Natural killer cell (primary cell): Measurements from ENCODE around the gene UST. TPM values are rescaled to one million over a fixed set of nuclear protein-coding genes. Genes with fewer than 3 reads are reported as not detected.
A peak's percentile ranks its signal among the peaks of the same experiment; 100 is the strongest.
"Not testable (repeated sequence)": the region's sequence is repeated elsewhere in the genome, so short reads cannot be mapped to it uniquely, and the experiment has no call there.

Source experiments
- ATAC-seq, 3 donors: fragments of 150-1000 bp in 2 of 3; fragments of 200-7000 bp in 1 of 3; cut with Tn5 transposase; 1 replicate in 1 of 3; 2 replicates in 2 of 3; pipeline ENCODE4 v1.10.0; 2021; ENCODE audit warnings: mild to moderate bottlenecking in 2 of 3, moderate library complexity in 2 of 3
- DNase-seq, 2 donors: peaks; one replicate each; pipeline versions ENCODE4 v3.0.0 to v3.0.0-alpha.2; 2013 to 2021; ENCODE audit warnings: mixed read lengths in 1 of 2
- H3K27ac ChIP-seq: one replicate; pipeline ENCODE4 v1.5.1; 2013; ENCODE audit warnings: mild to moderate bottlenecking, low read length
- H3K27me3 ChIP-seq: one replicate; pipeline ENCODE4 v1.6.1; 2013; ENCODE audit warnings: low read length; ENCODE audit not compliant: control insufficient read depth, insufficient read depth
- H3K36me3 ChIP-seq: one replicate; pipeline ENCODE4 v1.6.1; 2013; ENCODE audit warnings: low read length; ENCODE audit not compliant: control insufficient read depth, insufficient read depth
- H3K4me1 ChIP-seq: one replicate; pipeline ENCODE4 v1.6.1; 2013; ENCODE audit warnings: low read length; ENCODE audit not compliant: control insufficient read depth, insufficient read depth
- H3K4me3 ChIP-seq: one replicate; pipeline ENCODE4 v1.5.1; 2013; ENCODE audit warnings: low read length
- H3K9me3 ChIP-seq: one replicate; pipeline ENCODE4 v1.6.1; 2013; ENCODE audit warnings: low read length; ENCODE audit not compliant: control insufficient read depth, insufficient read depth
- H3K27ac Mint-ChIP-seq, 2 donors: one replicate each; pipeline ENCODE4 v1.8.0; 2022; ENCODE audit warnings: mild to moderate bottlenecking in 2 of 2, mixed read lengths in 2 of 2, moderate library complexity in 1 of 2
- H3K27me3 Mint-ChIP-seq, 2 donors: one replicate each; pipeline ENCODE4 v1.8.0; 2022; ENCODE audit warnings: low read depth in 2 of 2, mixed read lengths in 2 of 2
- H3K36me3 Mint-ChIP-seq: one replicate; pipeline ENCODE4 v1.8.0; 2022; ENCODE audit warnings: mixed read lengths
- H3K4me1 Mint-ChIP-seq, 2 donors: one replicate each; pipeline ENCODE4 v1.8.0; 2022; ENCODE audit warnings: mixed read lengths in 2 of 2
- H3K4me3 Mint-ChIP-seq: one replicate; pipeline ENCODE4 v1.8.0; 2022; ENCODE audit warnings: mild to moderate bottlenecking, moderate library complexity, mixed read lengths
- H3K9me3 Mint-ChIP-seq, 2 donors: one replicate each; pipeline ENCODE4 v1.8.0; 2022; ENCODE audit warnings: mixed read lengths in 2 of 2
- WGBS: methylation state at CpG from one replicate; pipeline ENCODE4 v1.1.7; 2013; ENCODE audit warnings: missing lambda C conversion rate; ENCODE audit not compliant: insufficient coverage; 5-methylcytosine and 5-hydroxymethylcytosine counted together
- intact Hi-C: fragments of 100-400 bp; cut with micrococcal nuclease; formaldehyde crosslinking; loops from one replicate; pipeline ENCODE4 v1.14.2; 2022
- total RNA-seq, 4 donors: library from RNA; stranded (reverse); fragments of 120-200 nt in 1 of 4; gene quantifications; one replicate each; pipeline versions ENCODE4 v1.2.3 to v1.2.4, GENCODE V29; 2013 to 2022
- TF ChIP-seq, protein P1 (sequence below): fragments of 200-600 bp; IDR thresholded peaks from one replicate; pipeline ENCODE4 v1.8.0; 2022; ENCODE audit warnings: antibody characterized with exemption

UST gene
- total RNA-seq, 3 donors from 2014 or later (not counting 1 experiment from before 2014, with no cell fraction given) = 6.3 to 11.9 (median 10.6) TPM

DNA sequence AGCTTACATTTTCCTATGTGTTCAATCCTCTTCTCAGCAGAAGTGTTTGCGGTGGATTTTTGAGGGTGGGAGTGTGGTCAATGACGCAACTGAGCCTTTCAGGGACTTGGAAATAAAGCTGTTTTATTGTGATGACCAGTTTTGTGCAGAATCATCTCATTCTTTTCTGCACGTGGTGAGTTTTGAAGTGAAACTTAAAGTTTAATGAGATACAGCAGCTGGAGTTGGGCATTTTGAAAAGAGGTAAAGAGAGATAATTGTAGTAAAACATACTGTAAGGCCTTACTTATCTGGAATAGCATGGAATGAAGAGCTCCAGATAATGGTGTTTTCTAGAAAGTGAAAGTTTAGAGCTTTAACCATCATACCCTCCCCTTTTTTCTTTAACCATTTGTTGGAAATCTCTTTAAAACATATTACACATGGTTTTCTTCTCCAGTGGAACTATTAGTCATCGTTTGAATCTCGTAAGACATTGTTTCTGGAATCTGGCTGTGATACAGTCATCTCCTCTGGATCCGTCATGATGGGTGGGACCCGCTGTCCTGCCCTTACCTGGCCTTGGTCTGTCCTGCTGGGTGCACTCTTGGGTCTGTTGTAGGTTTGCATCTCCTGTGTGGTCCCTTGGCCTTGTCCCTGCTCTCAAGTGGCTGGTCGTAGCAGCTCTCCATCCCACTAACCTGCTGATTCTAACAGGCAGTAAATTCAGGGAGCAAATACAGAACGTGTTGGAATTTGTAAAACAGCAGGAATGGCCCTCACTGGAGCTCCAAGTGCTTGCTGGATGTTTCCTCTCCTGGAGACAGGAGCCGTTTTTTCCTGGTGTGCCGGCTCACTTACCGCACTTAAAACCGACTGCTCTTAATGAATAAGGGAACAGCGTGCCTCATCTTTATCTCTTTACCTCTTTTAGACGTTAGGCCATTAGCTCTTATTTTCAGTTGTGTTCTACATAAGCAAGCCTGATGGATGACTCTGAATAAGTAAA lies 29.8 kb downstream of the UST start:
- DNase-seq = no peak

DNA sequence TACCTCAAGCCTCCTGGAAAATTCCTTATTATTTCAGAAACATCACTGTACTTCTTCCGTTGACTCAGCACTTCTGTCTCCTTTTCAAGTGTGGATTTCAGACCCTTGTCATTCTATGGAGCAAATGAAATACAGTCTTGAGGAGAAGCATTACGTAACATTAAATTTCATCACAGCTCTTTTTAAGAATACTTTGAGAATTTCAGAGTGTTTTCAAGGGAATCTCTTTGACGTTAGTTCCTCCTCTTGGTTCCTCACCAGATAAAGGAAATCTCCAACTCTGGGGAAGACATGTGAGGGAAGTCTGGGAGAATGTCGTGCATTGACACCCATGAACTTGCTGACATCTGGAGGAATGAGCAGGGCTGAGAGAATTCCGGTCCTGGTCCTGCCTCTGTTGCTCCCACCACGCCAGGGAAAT lies 32.3 kb downstream of the UST start:
- intact Hi-C loops = no loop called here
- WGBS = 98% methylated on average over 4 of the region's 6 CpGs
- H3K27ac Mint-ChIP-seq = no peak overlapping the region
- peaks cover 32 to 40% of the 10 kb centered on the region in 2 donors for H3K4me1 Mint-ChIP-seq
- no peaks in the 10 kb centered on the region for H3K27me3 Mint-ChIP-seq
- Histone ChIP-seq H3K4me1 (peaks cover 17% of the 10 kb centered on the region), H3K4me3 (no peak overlapping the region), H3K27ac (no peak overlapping the region), H3K36me3 (no peaks in the 10 kb centered on the region), H3K9me3 (no peaks in the 10 kb centered on the region), H3K27me3 (no peaks in the 10 kb centered on the region)
- TF ChIP-seq, protein P1, sequence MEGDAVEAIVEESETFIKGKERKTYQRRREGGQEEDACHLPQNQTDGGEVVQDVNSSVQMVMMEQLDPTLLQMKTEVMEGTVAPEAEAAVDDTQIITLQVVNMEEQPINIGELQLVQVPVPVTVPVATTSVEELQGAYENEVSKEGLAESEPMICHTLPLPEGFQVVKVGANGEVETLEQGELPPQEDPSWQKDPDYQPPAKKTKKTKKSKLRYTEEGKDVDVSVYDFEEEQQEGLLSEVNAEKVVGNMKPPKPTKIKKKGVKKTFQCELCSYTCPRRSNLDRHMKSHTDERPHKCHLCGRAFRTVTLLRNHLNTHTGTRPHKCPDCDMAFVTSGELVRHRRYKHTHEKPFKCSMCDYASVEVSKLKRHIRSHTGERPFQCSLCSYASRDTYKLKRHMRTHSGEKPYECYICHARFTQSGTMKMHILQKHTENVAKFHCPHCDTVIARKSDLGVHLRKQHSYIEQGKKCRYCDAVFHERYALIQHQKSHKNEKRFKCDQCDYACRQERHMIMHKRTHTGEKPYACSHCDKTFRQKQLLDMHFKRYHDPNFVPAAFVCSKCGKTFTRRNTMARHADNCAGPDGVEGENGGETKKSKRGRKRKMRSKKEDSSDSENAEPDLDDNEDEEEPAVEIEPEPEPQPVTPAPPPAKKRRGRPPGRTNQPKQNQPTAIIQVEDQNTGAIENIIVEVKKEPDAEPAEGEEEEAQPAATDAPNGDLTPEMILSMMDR = no peak
- no peak overlapping the region for H3K4me3 Mint-ChIP-seq
- no peak for ATAC-seq
- no peaks in the 10 kb centered on the region for H3K9me3 Mint-ChIP-seq
- DNase-seq = no peak
- H3K36me3 Mint-ChIP-seq = no peaks in the 10 kb centered on the region

More for the DNA sequence above, 29.8 kb downstream of the UST start:
- Histone ChIP-seq H3K27ac (no peak overlapping the region), H3K36me3 (no peaks in the 10 kb centered on the region), H3K4me3 (no peak overlapping the region), H3K27me3 (no peaks in the 10 kb centered on the region), H3K4me1 (peaks cover 21% of the 10 kb centered on the region), H3K9me3 (no peaks in the 10 kb centered on the region)
- no peaks in the 10 kb centered on the region for H3K9me3 Mint-ChIP-seq
- peak overlapping the region; percentile 37 to 84 for H3K27ac Mint-ChIP-seq
- no peaks in the 10 kb centered on the region for H3K36me3 Mint-ChIP-seq
- H3K4me3 Mint-ChIP-seq = peak overlapping the region; percentile 43
- peaks cover 36 to 42% of the 10 kb centered on the region in 2 donors for H3K4me1 Mint-ChIP-seq
- ATAC-seq = no peak
- TF ChIP-seq, protein P1 = no peak
- no peaks in the 10 kb centered on the region for H3K27me3 Mint-ChIP-seq
- intact Hi-C loops = no loop called here
- 83% methylated on average over 14 of the region's 15 CpGs for WGBS

DNA sequence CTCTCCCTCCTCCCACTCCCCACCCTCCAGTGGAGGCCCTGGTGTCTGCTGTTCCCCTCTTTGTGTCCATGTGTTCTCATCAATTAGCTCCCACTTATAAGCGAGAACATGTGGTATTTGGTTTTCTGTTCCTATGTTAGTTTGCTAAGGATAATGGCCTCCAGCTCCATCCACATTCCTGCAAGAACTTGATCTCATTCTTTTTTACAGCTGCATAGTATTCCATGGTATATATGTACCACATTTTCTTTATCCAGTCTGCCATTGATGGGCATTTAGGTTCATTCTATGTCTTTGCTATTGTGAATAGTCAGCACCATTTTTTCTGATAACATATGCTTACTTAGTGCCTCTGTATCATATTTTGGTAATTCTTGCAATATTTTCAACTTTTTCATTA lies 33.6 kb downstream of the UST start:
- H3K4me3 ChIP-seq, intact Hi-C loops, H3K36me3 ChIP-seq, H3K4me3 Mint-ChIP-seq, H3K9me3 Mint-ChIP-seq, ATAC-seq, H3K27me3 Mint-ChIP-seq, DNase-seq, H3K36me3 Mint-ChIP-seq, H3K27me3 ChIP-seq, H3K9me3 ChIP-seq: not testable (repeated sequence)
- peaks cover 38 to 40% of the 10 kb centered on the region in 2 donors for H3K4me1 Mint-ChIP-seq
- H3K27ac Mint-ChIP-seq = peak overlapping the region; percentile 81 to 93
- Histone ChIP-seq H3K4me1 (peaks cover 17% of the 10 kb centered on the region), H3K27ac (peak overlapping the region; percentile 64)
- WGBS = 100% methylated on average over 1 of the region's 1 CpG

DNA sequence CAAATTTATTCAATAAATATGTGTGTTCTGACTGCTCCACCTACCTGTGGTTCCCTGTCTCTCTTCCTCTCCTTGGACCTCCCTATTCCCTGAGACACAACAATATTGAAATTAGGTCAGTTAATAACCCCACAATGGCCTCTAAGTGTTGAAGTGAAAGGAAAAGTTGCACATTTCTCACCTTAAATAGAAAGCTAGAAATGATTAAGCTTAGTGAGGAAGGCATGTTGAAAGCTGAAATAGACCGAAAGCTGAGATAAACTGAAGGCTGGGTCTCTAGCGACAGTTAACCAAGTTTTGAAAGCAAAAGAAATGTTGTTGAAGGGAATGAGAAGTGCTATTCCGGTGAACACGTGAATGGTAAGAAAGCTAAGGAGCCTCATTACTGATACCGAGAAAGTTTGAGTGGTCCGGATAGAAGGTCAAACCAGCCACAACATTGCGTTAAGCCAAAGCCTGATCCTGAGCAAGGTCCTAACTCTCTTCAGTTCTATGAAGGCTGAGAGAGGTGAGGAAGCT lies 34.1 kb downstream of the UST start:
- peak overlapping the region; percentile 64 for H3K27ac ChIP-seq
- H3K4me3 Mint-ChIP-seq = peak overlapping the region; percentile 81
- ATAC-seq = peak; percentile 66 to 80 (median 76)
- no peaks in the 10 kb centered on the region for H3K9me3 ChIP-seq
- H3K36me3 ChIP-seq = no peaks in the 10 kb centered on the region
- peak in 1 of 2 donors; percentile 39 for DNase-seq
- intact Hi-C loops = no loop called here
- TF ChIP-seq, protein P1 = no peak
- WGBS = 44% methylated on average over 7 of the region's 7 CpGs
- no peaks in the 10 kb centered on the region for H3K27me3 ChIP-seq
- H3K4me3 ChIP-seq = peak overlapping the region; percentile 12
- no peaks in the 10 kb centered on the region for H3K9me3 Mint-ChIP-seq
- peaks cover 38 to 39% of the 10 kb centered on the region in 2 donors for H3K4me1 Mint-ChIP-seq
- H3K27ac Mint-ChIP-seq = peak overlapping the region; percentile 81 to 93
- H3K36me3 Mint-ChIP-seq = no peaks in the 10 kb centered on the region
- no peaks in the 10 kb centered on the region for H3K27me3 Mint-ChIP-seq
- peaks cover 17% of the 10 kb centered on the region for H3K4me1 ChIP-seq
